ENCODE results near the gene CNPY1. TPM values are rescaled to one million over a fixed set of nuclear protein-coding genes. Genes with fewer than 3 reads are reported as not detected.
A peak's percentile ranks its signal among the peaks of the same experiment; 100 is the strongest.

CNPY1 gene
- total RNA-seq, 1 donor from 2014 or later: not detected

- Histone ChIP-seq H3K4me1 (peaks cover 49% of the 10 kb centered on the region), H3K27me3 (peaks cover 13% of the 10 kb centered on the region), H3K27ac (no peak overlapping the region), H3K4me3 (peak overlapping the region in 1 of 2 donors; percentile 9), H3K9me3 (no peaks in the 10 kb centered on the region), H3K36me3 (no peaks in the 10 kb centered on the region)
- intact Hi-C loops (cut with DNase I): no loop called here
- DNase-seq (ENCODE audit: extremely low spot score in 2 of 2): no peak
- no peak for TF ChIP-seq POLR2AphosphoS5 (IDR thresholded peaks at IDR 0.05; ENCODE audit: insufficient read depth in 1 of 2, low read depth in 1 of 2)
- TF ChIP-seq CTCF (IDR thresholded peaks at IDR 0.05): no peak
- TF ChIP-seq POLR2A (IDR thresholded peaks at IDR 0.05): no peak
These were observed 92.8 kb downstream of the CNPY1 start for GRCh38 chr7:155453296-155454182.

GRCh38 chr7:155452505-155453295, 93.7 kb downstream of the CNPY1 start:
- DNase-seq (ENCODE audit: extremely low spot score in 2 of 2): no peak
- Histone ChIP-seq H3K27me3 (peaks cover 18% of the 10 kb centered on the region), H3K27ac (no peak overlapping the region), H3K4me1 (peaks cover 45% of the 10 kb centered on the region), H3K9me3 (no peaks in the 10 kb centered on the region), H3K4me3 (no peak overlapping the region), H3K36me3 (no peaks in the 10 kb centered on the region)
- intact Hi-C loops (cut with DNase I): no loop called here
- no peak for TF ChIP-seq POLR2AphosphoS5 (IDR thresholded peaks at IDR 0.05; ENCODE audit: insufficient read depth in 1 of 2, low read depth in 1 of 2)
- TF ChIP-seq POLR2A (IDR thresholded peaks at IDR 0.05): no peak
- no peak for TF ChIP-seq CTCF (IDR thresholded peaks at IDR 0.05)

GRCh38 chr7:155451840-155452239, 94.5 kb downstream of the CNPY1 start:
- no peak for TF ChIP-seq CTCF (IDR thresholded peaks at IDR 0.05)
- no peak for TF ChIP-seq POLR2AphosphoS5 (IDR thresholded peaks at IDR 0.05; ENCODE audit: insufficient read depth in 1 of 2, low read depth in 1 of 2)
- TF ChIP-seq POLR2A (IDR thresholded peaks at IDR 0.05): no peak
- Histone ChIP-seq H3K27me3 (peaks cover 18% of the 10 kb centered on the region), H3K9me3 (no peaks in the 10 kb centered on the region), H3K36me3 (no peaks in the 10 kb centered on the region), H3K4me3 (no peak overlapping the region), H3K4me1 (peaks cover 39% of the 10 kb centered on the region), H3K27ac (no peak overlapping the region)
- intact Hi-C loops (cut with DNase I): no loop called here
- DNase-seq (ENCODE audit: extremely low spot score in 2 of 2): no peak

Other genes with a start within 250 kb of the CNPY1 start
- gene INSIG1, start 248.7 kb downstream of the CNPY1 start, total RNA-seq: 63.6 TPM
- gene EN2, start 88.4 kb downstream of the CNPY1 start, total RNA-seq: 0.98 TPM
- 63.8 TPM for gene RBM33, start 98.1 kb upstream of the CNPY1 start, total RNA-seq

Measured in vagina (tissue), 2 donors.